ENCODE data around the gene VASP.
A peak's percentile ranks its signal among the peaks of the same experiment; 100 is the strongest.

The VASP gene

DNA sequence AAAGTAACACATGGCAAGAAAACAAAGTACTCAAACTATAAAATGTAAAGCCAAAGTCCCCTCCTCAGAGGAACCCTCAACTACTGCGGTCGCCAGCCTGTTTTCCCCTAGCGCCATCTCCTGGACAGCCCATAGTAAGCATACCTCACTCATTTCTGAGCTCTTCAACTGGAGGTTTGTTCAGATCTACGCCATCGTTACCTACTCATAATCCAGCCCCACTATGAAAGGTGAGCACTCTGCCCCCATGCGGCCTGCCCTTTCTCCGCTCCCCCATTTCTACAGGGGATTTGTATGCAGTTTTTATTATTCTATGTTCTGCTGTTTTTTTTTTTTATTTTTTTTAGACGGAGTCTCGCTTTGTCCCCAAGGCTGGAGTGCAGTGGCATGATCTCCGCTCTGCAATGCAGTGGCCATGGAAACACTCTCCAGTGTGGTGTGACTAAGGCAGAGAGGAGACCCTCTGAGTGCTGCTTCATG is 51.2 kb downstream of the VASP start:
- no CpG with 5 or more reads among the region's 10 CpGs for WGBS (ENCODE audit: insufficient coverage, insufficient read length)
- Histone ChIP-seq H3K4me1 (ENCODE audit: control insufficient read depth, insufficient read depth, low read length) (peaks cover 3% of the 10 kb centered on the region; the same call in 1 of the 2 replicates), H3K9me3 (ENCODE audit: control insufficient read depth, insufficient read depth, low read length) (no peaks in the 10 kb centered on the region), H3K27me3 (ENCODE audit: control insufficient read depth, insufficient read depth, low read length) (no peaks in the 10 kb centered on the region), H3K4me3 (ENCODE audit: low read length) (no peak overlapping the region), H3K36me3 (ENCODE audit: control insufficient read depth, insufficient read depth, low read length) (no peaks in the 10 kb centered on the region), H3K27ac (ENCODE audit: low read length) (no peak overlapping the region)
- DNase-seq (ENCODE audit: low read depth, low spot score): peak; percentile 41

DNA sequence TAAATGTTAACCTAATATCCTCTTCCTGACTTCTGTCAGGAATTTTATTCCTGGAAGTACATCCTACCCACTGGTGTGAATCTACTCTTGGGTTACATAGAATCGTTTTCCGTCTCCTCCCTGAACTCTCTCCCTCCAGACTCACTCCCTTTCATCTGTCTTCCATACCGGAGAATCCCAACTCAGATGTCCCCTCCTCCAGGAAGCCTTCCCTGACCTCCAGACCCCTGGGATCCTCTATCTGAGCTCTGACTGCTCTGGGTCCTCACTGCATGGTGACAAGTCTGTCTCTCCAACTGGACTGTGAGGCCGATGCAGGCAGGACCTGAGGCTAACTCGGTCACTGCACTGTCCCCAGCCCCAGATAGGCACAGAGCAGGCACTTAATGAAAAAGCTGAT is 52.8 kb downstream of the VASP start:
- WGBS (ENCODE audit: insufficient coverage, insufficient read length): no CpG with 5 or more reads among the region's 5 CpGs
- H3K27ac ChIP-seq (ENCODE audit: low read length): no peak overlapping the region
- DNase-seq (ENCODE audit: low read depth, low spot score): no peak
- no peaks in the 10 kb centered on the region for H3K36me3 ChIP-seq (ENCODE audit: control insufficient read depth, insufficient read depth, low read length)
- no peaks in the 10 kb centered on the region for H3K9me3 ChIP-seq (ENCODE audit: control insufficient read depth, insufficient read depth, low read length)
- peaks cover 3% of the 10 kb centered on the region; the same call in 1 of the 2 replicates for H3K4me1 ChIP-seq (ENCODE audit: control insufficient read depth, insufficient read depth, low read length)
- H3K4me3 ChIP-seq (ENCODE audit: low read length): no peak overlapping the region
- no peaks in the 10 kb centered on the region for H3K27me3 ChIP-seq (ENCODE audit: control insufficient read depth, insufficient read depth, low read length)

DNA sequence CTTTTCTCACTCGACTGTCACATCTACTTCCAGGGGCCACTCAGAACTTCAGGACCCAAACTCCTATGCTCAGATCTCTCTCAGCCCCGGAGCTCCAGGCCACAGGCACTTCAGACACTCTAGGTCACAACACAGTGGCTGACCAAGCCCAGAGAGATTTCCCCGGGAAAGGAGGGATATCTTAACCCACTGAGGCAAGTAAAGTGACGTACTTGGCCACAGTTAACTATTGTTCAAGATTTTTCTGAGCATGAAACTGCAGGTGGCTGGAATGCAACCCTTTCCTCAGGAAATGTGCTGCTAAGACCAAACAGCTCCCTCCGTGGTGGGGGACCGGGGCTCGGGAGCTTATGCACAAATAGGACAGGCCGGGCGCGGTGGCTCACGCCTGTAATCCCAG is 53.4 kb downstream of the VASP start:
- H3K4me3 ChIP-seq (ENCODE audit: low read length): no peak overlapping the region
- DNase-seq (ENCODE audit: low read depth, low spot score): no peak
- H3K27ac ChIP-seq (ENCODE audit: low read length): no peak overlapping the region
- H3K4me1 ChIP-seq (ENCODE audit: control insufficient read depth, insufficient read depth, low read length): peaks cover 3% of the 10 kb centered on the region; the same call in 1 of the 2 replicates
- no peaks in the 10 kb centered on the region for H3K27me3 ChIP-seq (ENCODE audit: control insufficient read depth, insufficient read depth, low read length)
- no peaks in the 10 kb centered on the region for H3K9me3 ChIP-seq (ENCODE audit: control insufficient read depth, insufficient read depth, low read length)
- H3K36me3 ChIP-seq (ENCODE audit: control insufficient read depth, insufficient read depth, low read length): no peaks in the 10 kb centered on the region
- no CpG with 5 or more reads among the region's 11 CpGs for WGBS (ENCODE audit: insufficient coverage, insufficient read length)

DNA sequence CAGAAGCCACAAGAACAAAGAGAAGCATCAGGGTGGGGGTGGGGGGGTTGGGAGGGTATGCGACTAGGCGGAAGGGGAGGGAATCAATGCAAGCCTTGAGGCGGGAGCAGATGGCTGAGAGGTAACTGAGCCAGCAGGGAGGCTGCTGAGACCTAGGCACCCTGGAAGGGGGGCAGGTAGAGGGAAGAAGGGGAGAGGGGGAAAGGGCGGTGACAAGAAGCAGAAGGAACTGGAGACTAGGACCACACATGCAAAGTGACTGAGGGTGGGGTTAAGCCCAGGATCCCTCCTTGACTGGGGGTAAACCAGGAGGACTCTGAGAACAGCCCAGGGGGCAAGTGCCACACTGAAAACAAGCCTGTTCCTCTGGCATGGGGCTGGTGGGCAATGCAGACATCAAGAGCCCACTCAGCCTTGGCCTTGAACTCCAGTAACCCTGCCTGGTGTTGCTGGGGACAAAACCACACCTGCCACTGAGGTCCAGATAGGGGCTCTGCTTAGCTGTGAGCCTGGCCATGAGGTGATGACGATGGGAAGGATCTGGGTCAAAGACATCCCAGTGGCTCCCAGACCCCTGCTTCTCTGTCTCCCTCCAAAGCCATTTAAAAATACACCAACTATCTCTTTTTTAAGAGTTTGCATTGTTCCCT is 57.0 kb downstream of the VASP start:
- no CpG with 5 or more reads among the region's 5 CpGs for WGBS (ENCODE audit: insufficient coverage, insufficient read length)
- H3K4me1 ChIP-seq (ENCODE audit: control insufficient read depth, insufficient read depth, low read length): peaks cover 3% of the 10 kb centered on the region; the same call in 1 of the 2 replicates
- H3K36me3 ChIP-seq (ENCODE audit: control insufficient read depth, insufficient read depth, low read length): no peaks in the 10 kb centered on the region
- no peaks in the 10 kb centered on the region for H3K9me3 ChIP-seq (ENCODE audit: control insufficient read depth, insufficient read depth, low read length)
- H3K27me3 ChIP-seq (ENCODE audit: control insufficient read depth, insufficient read depth, low read length): no peaks in the 10 kb centered on the region
- no peak overlapping the region for H3K27ac ChIP-seq (ENCODE audit: low read length)
- no peak for DNase-seq (ENCODE audit: low read depth, low spot score)
- no peak overlapping the region for H3K4me3 ChIP-seq (ENCODE audit: low read length)

DNA sequence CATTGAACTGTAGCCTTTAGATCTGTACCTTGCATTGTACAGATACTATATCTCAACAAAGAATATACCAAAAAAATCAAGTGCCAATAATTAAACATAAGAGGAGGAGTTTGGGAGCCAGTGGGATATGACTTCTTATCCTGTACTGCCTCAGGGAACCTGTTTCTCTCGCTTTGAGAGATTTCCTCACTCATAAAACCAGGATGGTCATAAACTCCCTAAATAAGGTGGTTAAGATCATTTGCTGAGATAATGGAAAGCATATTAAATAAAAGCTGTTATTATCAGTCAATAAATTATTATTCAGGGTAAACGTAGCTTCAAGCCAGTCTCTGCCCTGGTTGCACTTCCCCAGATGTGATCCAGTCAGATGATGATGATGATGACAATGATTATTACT is 60.3 kb downstream of the VASP start:
- no peak overlapping the region for H3K4me3 ChIP-seq (ENCODE audit: low read length)
- H3K36me3 ChIP-seq (ENCODE audit: control insufficient read depth, insufficient read depth, low read length): no peaks in the 10 kb centered on the region
- no peaks in the 10 kb centered on the region for H3K27me3 ChIP-seq (ENCODE audit: control insufficient read depth, insufficient read depth, low read length)
- H3K4me1 ChIP-seq (ENCODE audit: control insufficient read depth, insufficient read depth, low read length): peaks cover 3% of the 10 kb centered on the region; the same call in 1 of the 2 replicates
- DNase-seq (ENCODE audit: low read depth, low spot score): no peak
- H3K27ac ChIP-seq (ENCODE audit: low read length): no peak overlapping the region
- no peaks in the 10 kb centered on the region for H3K9me3 ChIP-seq (ENCODE audit: control insufficient read depth, insufficient read depth, low read length)
- WGBS (ENCODE audit: insufficient coverage, insufficient read length): no CpG with 5 or more reads among the region's 2 CpGs

DNA sequence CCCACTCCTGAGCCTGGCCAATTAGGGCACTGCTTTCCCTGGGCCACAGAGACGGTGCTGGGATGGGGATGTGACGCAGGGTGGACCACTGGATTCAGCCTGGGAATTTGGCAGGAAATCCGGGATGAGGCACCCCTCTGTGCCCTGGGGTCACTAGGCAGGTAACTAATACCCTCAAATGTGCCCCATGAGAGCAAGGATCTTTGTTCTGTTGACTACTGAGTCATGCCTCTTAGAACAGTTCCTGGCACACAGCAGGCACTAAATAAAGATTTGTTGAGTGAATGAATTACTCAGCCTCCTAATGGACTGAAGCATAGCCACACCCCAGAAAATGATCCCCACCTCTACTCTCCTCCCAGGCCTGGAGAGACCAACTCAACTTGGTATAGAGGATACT is 61.5 kb downstream of the VASP start:
- H3K27ac ChIP-seq (ENCODE audit: low read length): no peak overlapping the region
- peaks cover 3% of the 10 kb centered on the region; the same call in 1 of the 2 replicates for H3K4me1 ChIP-seq (ENCODE audit: control insufficient read depth, insufficient read depth, low read length)
- no CpG with 5 or more reads among the region's 3 CpGs for WGBS (ENCODE audit: insufficient coverage, insufficient read length)
- H3K36me3 ChIP-seq (ENCODE audit: control insufficient read depth, insufficient read depth, low read length): no peaks in the 10 kb centered on the region
- H3K4me3 ChIP-seq (ENCODE audit: low read length): no peak overlapping the region
- no peaks in the 10 kb centered on the region for H3K27me3 ChIP-seq (ENCODE audit: control insufficient read depth, insufficient read depth, low read length)
- DNase-seq (ENCODE audit: low read depth, low spot score): no peak
- H3K9me3 ChIP-seq (ENCODE audit: control insufficient read depth, insufficient read depth, low read length): no peaks in the 10 kb centered on the region

DNA sequence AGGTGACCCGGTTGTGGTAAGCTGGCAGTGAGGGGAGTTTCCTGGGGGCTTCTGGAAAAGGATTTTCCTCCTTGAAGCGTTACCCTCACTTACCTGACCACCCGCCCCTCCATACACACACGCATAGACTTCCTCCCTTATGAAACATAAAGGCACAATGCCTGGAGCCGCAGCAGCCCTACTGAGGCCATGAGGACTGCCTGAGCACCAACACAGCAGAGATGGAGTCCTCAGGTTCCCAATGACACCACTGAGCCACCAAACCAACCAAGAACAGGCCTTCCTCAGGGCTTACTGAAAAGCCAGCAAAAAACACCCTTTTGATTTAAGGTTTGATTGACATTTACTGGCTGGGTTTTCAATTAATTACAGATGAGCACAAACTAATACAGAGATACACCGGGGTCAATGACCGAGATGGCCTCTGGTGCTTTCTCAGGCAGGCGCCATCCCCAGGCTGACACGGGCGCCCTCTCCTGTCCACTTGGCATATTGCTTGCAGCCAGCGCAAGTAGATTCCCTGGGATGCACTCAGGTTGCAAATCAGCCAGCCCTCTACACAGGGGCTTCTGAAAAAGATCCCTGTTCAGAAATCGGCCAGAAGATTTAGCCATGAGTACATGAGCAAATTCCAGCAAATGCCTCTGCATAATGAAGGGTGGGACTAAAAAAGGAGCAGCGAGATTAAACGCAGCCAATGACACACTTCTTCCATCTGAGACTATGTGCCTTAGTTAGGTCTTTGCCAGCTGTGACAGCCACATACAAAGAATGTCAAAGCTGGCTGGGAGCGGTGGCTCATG is 62.5 kb downstream of the VASP start:
- no CpG with 5 or more reads among the region's 15 CpGs for WGBS (ENCODE audit: insufficient coverage, insufficient read length)
- Histone ChIP-seq H3K27ac (ENCODE audit: low read length) (no peak overlapping the region), H3K27me3 (ENCODE audit: control insufficient read depth, insufficient read depth, low read length) (no peaks in the 10 kb centered on the region), H3K36me3 (ENCODE audit: control insufficient read depth, insufficient read depth, low read length) (no peaks in the 10 kb centered on the region), H3K4me1 (ENCODE audit: control insufficient read depth, insufficient read depth, low read length) (no peaks in the 10 kb centered on the region), H3K9me3 (ENCODE audit: control insufficient read depth, insufficient read depth, low read length) (no peaks in the 10 kb centered on the region), H3K4me3 (ENCODE audit: low read length) (no peak overlapping the region)
- no peak for DNase-seq (ENCODE audit: low read depth, low spot score)

DNA sequence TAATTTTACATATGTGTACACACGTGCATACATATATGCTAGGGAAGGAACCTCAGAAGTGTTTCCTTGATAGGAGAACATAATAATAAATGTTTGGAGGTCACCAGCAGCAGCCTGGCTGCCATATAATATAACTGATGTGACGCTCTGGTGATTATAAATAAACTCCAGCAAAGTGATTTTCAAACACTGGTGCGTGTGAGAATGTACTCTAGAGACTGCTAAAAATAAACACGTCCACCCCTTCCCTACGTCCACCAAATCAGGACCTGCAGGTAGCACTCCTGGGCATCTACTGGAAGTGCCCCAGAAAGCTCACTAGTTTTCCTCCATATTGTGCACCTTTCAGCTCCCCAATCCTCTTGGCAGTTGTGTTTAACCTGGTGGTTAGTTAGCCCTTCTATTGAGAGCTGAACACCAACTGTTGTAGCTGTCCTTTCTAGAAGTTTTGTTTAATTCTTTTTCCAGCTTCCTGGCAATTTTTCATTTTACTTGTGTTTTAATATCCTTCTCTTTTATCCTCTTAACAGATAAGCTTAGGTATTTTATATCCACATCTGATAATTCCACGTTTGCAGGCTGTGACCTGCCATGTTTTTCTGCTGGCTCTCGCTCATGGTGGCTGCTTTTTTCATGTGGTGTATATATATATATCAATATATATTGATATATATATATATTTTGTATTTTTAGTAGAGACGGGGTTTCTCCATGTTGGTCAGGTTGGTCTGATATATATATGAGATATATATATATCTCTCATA is 64.4 kb downstream of the VASP start:
- H3K27me3 ChIP-seq (ENCODE audit: control insufficient read depth, insufficient read depth, low read length): no peaks in the 10 kb centered on the region
- DNase-seq (ENCODE audit: low read depth, low spot score): no peak
- no peak overlapping the region for H3K4me3 ChIP-seq (ENCODE audit: low read length)
- WGBS (ENCODE audit: insufficient coverage, insufficient read length): no CpG with 5 or more reads among the region's 8 CpGs
- H3K4me1 ChIP-seq (ENCODE audit: control insufficient read depth, insufficient read depth, low read length): no peaks in the 10 kb centered on the region
- no peaks in the 10 kb centered on the region for H3K36me3 ChIP-seq (ENCODE audit: control insufficient read depth, insufficient read depth, low read length)
- no peak overlapping the region for H3K27ac ChIP-seq (ENCODE audit: low read length)
- no peaks in the 10 kb centered on the region for H3K9me3 ChIP-seq (ENCODE audit: control insufficient read depth, insufficient read depth, low read length)

DNA sequence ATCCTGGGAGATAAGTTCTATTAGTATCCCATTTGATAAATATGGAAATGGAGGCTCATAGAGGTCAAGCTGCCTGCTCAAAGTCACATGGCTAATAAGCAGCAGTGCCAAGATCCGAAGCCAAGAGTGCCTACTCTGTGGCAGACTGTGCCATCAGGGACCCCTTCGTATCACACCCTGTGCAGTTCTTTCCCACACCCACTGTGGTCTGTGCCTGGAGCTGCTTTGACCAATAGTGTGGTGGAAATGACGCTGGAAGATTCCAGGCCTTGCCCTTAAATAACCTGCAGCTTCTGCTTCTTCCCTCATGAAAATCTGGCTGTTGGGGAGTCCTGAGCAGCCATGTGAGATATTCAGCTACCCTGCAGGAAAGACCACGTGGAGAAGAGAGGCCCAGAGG is 67.2 kb downstream of the VASP start:
- no peaks in the 10 kb centered on the region for H3K36me3 ChIP-seq (ENCODE audit: control insufficient read depth, insufficient read depth, low read length)
- DNase-seq (ENCODE audit: low read depth, low spot score): no peak
- no peaks in the 10 kb centered on the region for H3K27me3 ChIP-seq (ENCODE audit: control insufficient read depth, insufficient read depth, low read length)
- no peak overlapping the region for H3K4me3 ChIP-seq (ENCODE audit: low read length)
- H3K4me1 ChIP-seq (ENCODE audit: control insufficient read depth, insufficient read depth, low read length): peaks cover 5% of the 10 kb centered on the region
- WGBS (ENCODE audit: insufficient coverage, insufficient read length): no CpG with 5 or more reads among the region's 4 CpGs
- no peak overlapping the region for H3K27ac ChIP-seq (ENCODE audit: low read length)
- H3K9me3 ChIP-seq (ENCODE audit: control insufficient read depth, insufficient read depth, low read length): no peaks in the 10 kb centered on the region

DNA sequence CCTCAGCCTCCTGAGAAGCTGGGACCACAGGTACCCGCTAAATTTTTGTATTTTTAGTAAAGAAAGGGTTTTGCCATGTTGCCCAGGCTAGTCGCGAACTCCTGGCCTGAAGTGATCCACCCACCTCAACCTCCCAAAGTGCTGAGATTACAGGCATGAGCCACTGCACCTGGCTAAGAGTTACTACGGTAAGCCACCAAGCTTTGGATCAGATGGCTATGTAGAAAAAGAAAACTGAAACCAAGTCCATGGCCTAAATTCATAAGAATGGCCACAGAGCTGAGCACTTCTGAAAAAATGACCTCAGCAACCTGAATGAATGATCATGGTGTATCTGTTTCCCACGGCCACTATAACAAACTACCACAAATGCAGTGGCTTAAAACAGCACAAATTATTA is 67.9 kb downstream of the VASP start:
- no peak for DNase-seq (ENCODE audit: low read depth, low spot score)
- no peak overlapping the region for H3K4me3 ChIP-seq (ENCODE audit: low read length)
- no CpG with 5 or more reads among the region's 5 CpGs for WGBS (ENCODE audit: insufficient coverage, insufficient read length)

More for the DNA sequence above, 67.9 kb downstream of the VASP start:
- H3K9me3 ChIP-seq (ENCODE audit: control insufficient read depth, insufficient read depth, low read length): no peaks in the 10 kb centered on the region
- no peak overlapping the region for H3K27ac ChIP-seq (ENCODE audit: low read length)
- no peaks in the 10 kb centered on the region for H3K36me3 ChIP-seq (ENCODE audit: control insufficient read depth, insufficient read depth, low read length)
- peaks cover 5% of the 10 kb centered on the region for H3K4me1 ChIP-seq (ENCODE audit: control insufficient read depth, insufficient read depth, low read length)
- no peaks in the 10 kb centered on the region for H3K27me3 ChIP-seq (ENCODE audit: control insufficient read depth, insufficient read depth, low read length)
